ENCODE measurements around the gene MMAB. TPM values are rescaled to one million over a fixed set of nuclear protein-coding genes. Genes with fewer than 3 reads are reported as not detected.

The MMAB gene
- total and polyA plus RNA-seq, 2 of the 13 experiments (the other 11 are each of a cell fraction or from before 2014, with no cell fraction given): 26.1 to 77.3 TPM

- TF ChIP-seq ZNF251 (CRISPR knock-in tag; IDR thresholded peaks at IDR 0.05) (no peak), MTF1 (CRISPR knock-in tag; IDR thresholded peaks at IDR 0.05) (no peak), TP53 (CRISPR knock-in tag; conservative IDR thresholded peaks at IDR 0.05) (peak; percentile 86; the same call in 1 of the 2 replicates), ZMYM2 (CRISPR knock-in tag; IDR thresholded peaks at IDR 0.05) (peak; percentile 99), TAF1 (CRISPR knock-in tag; IDR thresholded peaks at IDR 0.05) (peak; percentile 94), ATAD3A (CRISPR knock-in tag; IDR thresholded peaks at IDR 0.05) (no peak), ZNF615 (CRISPR knock-in tag; IDR thresholded peaks at IDR 0.05; ENCODE audit: borderline replicate concordance) (no peak), ZNF549 (CRISPR knock-in tag; IDR thresholded peaks at IDR 0.05) (no peak), ZNF441 (CRISPR knock-in tag; IDR thresholded peaks at IDR 0.05; ENCODE audit: borderline replicate concordance) (peak; percentile 61), PCBP2 (optimal IDR thresholded peaks at IDR 0.05; ENCODE audit: low read depth, low read length, poor library complexity, severe bottlenecking) (no peak), IRF2 (CRISPR knock-in tag; IDR thresholded peaks at IDR 0.05) (peak; percentile 88), ZNF547 (CRISPR knock-in tag; IDR thresholded peaks at IDR 0.05) (peak; percentile 85), RBAK (CRISPR knock-in tag; IDR thresholded peaks at IDR 0.05) (no peak; the same call in 1 of the 2 replicates), SALL1 (CRISPR knock-in tag; IDR thresholded peaks at IDR 0.05) (peak; percentile 89), TOPORS (CRISPR knock-in tag; IDR thresholded peaks at IDR 0.05) (peak; percentile 97), ZNF280B (CRISPR knock-in tag; IDR thresholded peaks at IDR 0.05; ENCODE audit: borderline replicate concordance) (peak; percentile 98), ZNF652 (CRISPR knock-in tag; IDR thresholded peaks at IDR 0.05; ENCODE audit: borderline replicate concordance, low read depth) (peak; percentile 14; the same call in 1 of the 2 replicates), NCOR1 (IDR thresholded peaks at IDR 0.05; ENCODE audit: borderline replicate concordance, low read length) (peak; percentile 67; the same call in 1 of the 2 replicates), HMGA1 (CRISPR knock-in tag; conservative IDR thresholded peaks at IDR 0.05) (no peak), ZNF552 (CRISPR knock-in tag; IDR thresholded peaks at IDR 0.05; ENCODE audit: borderline replicate concordance) (no peak), KLF13 (CRISPR knock-in tag; IDR thresholded peaks at IDR 0.05) (no peak)
- TF ChIP-seq, protein P1, sequence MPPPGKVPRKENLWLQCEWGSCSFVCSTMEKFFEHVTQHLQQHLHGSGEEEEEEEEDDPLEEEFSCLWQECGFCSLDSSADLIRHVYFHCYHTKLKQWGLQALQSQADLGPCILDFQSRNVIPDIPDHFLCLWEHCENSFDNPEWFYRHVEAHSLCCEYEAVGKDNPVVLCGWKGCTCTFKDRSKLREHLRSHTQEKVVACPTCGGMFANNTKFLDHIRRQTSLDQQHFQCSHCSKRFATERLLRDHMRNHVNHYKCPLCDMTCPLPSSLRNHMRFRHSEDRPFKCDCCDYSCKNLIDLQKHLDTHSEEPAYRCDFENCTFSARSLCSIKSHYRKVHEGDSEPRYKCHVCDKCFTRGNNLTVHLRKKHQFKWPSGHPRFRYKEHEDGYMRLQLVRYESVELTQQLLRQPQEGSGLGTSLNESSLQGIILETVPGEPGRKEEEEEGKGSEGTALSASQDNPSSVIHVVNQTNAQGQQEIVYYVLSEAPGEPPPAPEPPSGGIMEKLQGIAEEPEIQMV (CRISPR knock-in tag; IDR thresholded peaks at IDR 0.05; ENCODE audit: low read depth): peak; percentile 92; the same call in 1 of the 2 replicates
- TF ChIP-seq, protein P2, sequence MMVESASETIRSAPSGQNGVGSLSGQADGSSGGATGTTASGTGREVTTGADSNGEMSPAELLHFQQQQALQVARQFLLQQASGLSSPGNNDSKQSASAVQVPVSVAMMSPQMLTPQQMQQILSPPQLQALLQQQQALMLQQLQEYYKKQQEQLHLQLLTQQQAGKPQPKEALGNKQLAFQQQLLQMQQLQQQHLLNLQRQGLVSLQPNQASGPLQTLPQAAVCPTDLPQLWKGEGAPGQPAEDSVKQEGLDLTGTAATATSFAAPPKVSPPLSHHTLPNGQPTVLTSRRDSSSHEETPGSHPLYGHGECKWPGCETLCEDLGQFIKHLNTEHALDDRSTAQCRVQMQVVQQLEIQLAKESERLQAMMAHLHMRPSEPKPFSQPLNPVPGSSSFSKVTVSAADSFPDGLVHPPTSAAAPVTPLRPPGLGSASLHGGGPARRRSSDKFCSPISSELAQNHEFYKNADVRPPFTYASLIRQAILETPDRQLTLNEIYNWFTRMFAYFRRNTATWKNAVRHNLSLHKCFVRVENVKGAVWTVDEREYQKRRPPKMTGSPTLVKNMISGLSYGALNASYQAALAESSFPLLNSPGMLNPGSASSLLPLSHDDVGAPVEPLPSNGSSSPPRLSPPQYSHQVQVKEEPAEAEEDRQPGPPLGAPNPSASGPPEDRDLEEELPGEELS (CRISPR knock-in tag; IDR thresholded peaks at IDR 0.05): peak; percentile 19; the same call in 1 of the 2 replicates
Observed at GRCh38 chr12:109573029-109573913, at the start of gene MMAB, which contains the start of gene MVK (continued).

All from HepG2 (cell line).